Stimulated activated naive CD8-positive, alpha-beta T cell treated with anti-CD3 and anti-CD28 coated beads, Interleukin-15, Interleukin-2, amounts not matched to agents 100 ng/mL and 50 ng/mL, for 24 hours (primary cell): ENCODE results near the gene COX18.

Source experiments
- H3K27ac Mint-ChIP-seq: one replicate; pipeline ENCODE4 v1.8.0; 2021; ENCODE audit warnings: mild to moderate bottlenecking, mixed read lengths
- H3K27me3 Mint-ChIP-seq: one replicate; pipeline ENCODE4 v1.8.0; 2021; ENCODE audit warnings: mixed read lengths
- H3K36me3 Mint-ChIP-seq: one replicate; pipeline ENCODE4 v1.8.0; 2021; ENCODE audit warnings: low read depth, mixed read lengths
- H3K4me1 Mint-ChIP-seq: one replicate; pipeline ENCODE4 v1.8.0; 2021; ENCODE audit warnings: low read depth, mixed read lengths
- H3K4me3 Mint-ChIP-seq: one replicate; pipeline ENCODE4 v1.8.0; 2021; ENCODE audit warnings: mild to moderate bottlenecking, mixed read lengths
- H3K9me3 Mint-ChIP-seq: one replicate; pipeline ENCODE4 v1.8.0; 2021; ENCODE audit warnings: mixed read lengths

Gene COX18

DNA sequence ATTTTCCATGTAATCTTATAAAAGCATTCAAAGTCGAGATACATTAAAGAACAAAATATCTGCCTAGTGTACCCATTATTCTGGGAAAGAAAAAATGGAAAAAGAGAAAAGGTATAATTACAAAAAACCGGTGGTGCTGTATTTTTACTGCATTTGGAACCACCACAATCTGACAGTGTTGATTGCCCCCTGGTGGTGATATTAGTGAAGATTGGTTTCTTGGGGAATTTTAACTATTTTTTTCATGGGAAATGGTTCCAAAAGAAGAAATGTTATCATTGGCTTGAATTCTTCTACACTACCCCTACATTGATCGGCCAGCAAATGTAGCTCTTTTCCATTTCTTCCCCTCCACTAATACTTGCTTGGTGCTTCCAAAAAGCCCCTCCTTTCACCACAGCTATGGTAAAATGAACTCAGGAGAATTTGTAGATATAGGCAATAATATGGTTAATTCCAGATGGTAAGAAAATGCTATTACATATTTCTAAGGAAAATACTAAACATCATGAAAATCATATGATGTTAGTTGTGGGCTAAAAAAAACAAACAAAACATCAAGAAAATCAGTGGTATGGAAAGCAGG, 50.0 kb downstream of the COX18 start:
- Mint-ChIP-seq H3K27me3 (peaks cover 12% of the 10 kb centered on the region), H3K4me3 (no peak overlapping the region)

DNA sequence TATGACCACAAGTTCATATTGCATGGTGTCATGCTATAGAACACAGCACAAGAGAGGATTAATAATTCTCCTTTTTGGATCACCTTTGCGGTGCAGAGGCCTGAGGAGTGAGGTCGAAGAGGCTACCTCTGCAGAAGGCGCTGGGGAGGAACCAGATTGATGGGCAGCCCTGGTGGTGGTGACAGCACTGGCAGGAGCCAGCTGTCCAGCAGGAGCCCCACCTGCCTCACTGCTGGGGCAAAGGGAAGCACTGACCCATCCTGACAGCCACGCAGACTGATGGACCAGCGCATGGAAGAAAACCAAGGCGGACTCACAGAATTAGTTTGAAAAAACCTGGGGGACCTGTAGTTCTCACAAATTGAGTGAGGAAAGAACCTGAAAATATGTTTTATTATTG, 50.9 kb downstream of the COX18 start:
- Mint-ChIP-seq H3K27ac (no peak overlapping the region), H3K36me3 (no peaks in the 10 kb centered on the region), H3K27me3 (peaks cover 11% of the 10 kb centered on the region), H3K4me3 (no peak overlapping the region), H3K4me1 (no peaks in the 10 kb centered on the region), H3K9me3 (no peaks in the 10 kb centered on the region)

More for the DNA sequence above, 50.0 kb downstream of the COX18 start:
- H3K4me1 Mint-ChIP-seq, result peaks cover 2% of the 10 kb centered on the region
- H3K27ac Mint-ChIP-seq, result no peak overlapping the region
- H3K36me3 Mint-ChIP-seq, result no peaks in the 10 kb centered on the region
- no peaks in the 10 kb centered on the region for H3K9me3 Mint-ChIP-seq

DNA sequence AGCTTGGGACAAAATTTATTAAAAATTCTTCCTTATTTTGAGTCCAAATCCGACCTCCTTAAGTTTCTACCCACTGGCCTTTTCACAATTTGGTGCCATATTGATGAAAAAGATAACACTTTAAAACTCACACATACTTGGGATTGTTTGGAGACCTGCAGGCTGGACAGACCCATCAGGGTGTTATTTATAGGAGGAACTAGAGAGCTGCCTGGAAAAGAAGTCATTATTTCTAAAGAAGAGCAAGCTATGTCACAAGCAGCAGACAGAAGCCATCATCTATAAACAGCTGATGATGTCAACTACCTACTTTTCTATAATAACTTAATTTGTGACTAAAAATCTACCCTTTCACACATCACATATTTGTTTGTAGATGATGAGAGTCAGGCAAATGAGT, 56.2 kb downstream of the COX18 start:
- H3K27me3 Mint-ChIP-seq, result peaks cover 18% of the 10 kb centered on the region
- H3K4me3 Mint-ChIP-seq, result no peak overlapping the region
- H3K4me1 Mint-ChIP-seq, result no peaks in the 10 kb centered on the region
- H3K27ac Mint-ChIP-seq, result no peak overlapping the region
- no peaks in the 10 kb centered on the region for H3K36me3 Mint-ChIP-seq
- H3K9me3 Mint-ChIP-seq, result peaks cover 4% of the 10 kb centered on the region

DNA sequence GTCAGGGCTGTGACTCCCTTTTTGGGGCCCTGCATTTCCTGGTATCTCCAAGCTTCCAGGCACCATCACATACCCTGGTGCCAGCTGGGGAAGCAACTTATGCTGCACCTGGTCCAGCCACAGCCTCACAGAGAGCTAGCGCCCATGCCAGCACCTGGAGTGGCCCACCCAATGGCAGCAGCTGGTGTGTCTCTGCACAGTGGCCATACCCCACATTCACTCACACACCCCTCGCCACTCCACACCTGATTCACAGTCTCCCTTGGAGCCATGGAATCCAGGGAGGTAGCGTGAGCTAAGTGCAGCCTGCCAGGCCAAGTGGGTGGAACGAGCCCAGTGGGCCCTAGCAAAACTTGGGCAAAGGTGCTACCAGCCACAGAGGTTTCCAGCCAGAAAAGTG, 56.8 kb downstream of the COX18 start:
- H3K36me3 Mint-ChIP-seq, result no peaks in the 10 kb centered on the region
- no peaks in the 10 kb centered on the region for H3K4me1 Mint-ChIP-seq
- no peak overlapping the region for H3K4me3 Mint-ChIP-seq
- H3K9me3 Mint-ChIP-seq, result peaks cover 4% of the 10 kb centered on the region
- H3K27ac Mint-ChIP-seq, result no peak overlapping the region
- peaks cover 21% of the 10 kb centered on the region for H3K27me3 Mint-ChIP-seq

DNA sequence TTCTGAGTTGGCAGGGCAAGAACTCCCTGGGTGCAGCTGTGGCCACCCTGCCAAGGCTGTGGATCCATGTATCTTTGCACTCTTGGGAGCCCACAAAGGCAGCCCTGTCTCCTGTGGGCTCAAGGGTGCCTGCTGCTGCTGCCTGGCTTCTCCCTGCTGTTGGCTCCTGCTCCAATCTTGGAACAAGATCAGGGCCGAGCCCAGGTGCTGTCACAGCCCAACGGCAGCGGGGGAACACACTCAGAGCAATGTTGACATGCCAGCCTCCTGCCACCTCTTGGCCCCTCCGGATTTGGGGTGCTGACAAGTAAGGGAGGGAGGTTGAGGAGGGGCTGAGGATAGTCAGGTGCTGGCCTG, 57.9 kb downstream of the COX18 start:
- peaks cover 4% of the 10 kb centered on the region for H3K9me3 Mint-ChIP-seq
- no peaks in the 10 kb centered on the region for H3K36me3 Mint-ChIP-seq
- peaks cover 21% of the 10 kb centered on the region for H3K27me3 Mint-ChIP-seq

DNA sequence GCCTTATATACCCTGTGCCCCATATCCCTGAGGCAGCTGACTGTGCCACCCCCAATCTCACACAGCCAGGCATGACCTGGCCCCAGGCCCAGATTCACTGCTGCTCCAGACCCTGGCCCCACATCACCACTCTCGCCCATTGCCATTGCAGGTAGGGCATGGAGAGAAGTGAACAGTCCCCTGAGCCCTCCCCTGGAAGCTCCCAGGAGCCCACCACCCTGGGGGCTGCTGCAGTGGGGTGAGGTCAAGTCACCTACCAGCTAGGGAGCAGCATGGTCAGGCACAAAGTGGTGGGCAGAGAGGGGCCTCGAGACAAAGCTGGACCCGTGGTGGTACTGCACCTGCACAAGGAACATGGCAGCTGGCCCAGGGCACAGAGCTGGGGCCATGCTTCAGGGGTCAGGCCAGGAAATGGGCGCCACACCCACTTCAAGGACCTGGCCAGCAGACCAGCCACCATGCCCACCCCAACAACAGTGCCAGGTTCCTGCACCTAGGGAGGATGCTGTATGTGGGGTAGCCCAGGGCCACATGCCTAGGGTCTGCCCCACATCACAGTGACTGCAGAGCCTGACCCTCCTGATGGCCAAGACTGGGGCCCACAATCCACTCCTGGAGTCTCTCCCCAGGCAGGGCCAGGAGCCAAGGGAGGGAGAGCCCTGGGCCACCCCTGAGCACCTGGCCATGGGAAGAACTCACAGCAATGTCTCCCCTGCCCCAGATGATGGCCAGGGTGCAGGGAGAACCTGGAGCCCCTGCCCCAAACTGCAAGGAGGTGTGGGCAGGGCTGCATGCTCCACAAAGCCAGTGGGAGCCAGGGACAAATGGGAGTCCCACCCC, 58.5 kb downstream of the COX18 start:
- Mint-ChIP-seq H3K4me3 (no peak overlapping the region), H3K27me3 (peaks cover 25% of the 10 kb centered on the region), H3K4me1 (no peaks in the 10 kb centered on the region), H3K27ac (no peak overlapping the region), H3K36me3 (no peaks in the 10 kb centered on the region), H3K9me3 (peaks cover 4% of the 10 kb centered on the region)

More for the DNA sequence above, 57.9 kb downstream of the COX18 start:
- Mint-ChIP-seq H3K4me1 (no peaks in the 10 kb centered on the region), H3K27ac (no peak overlapping the region), H3K4me3 (no peak overlapping the region)

DNA sequence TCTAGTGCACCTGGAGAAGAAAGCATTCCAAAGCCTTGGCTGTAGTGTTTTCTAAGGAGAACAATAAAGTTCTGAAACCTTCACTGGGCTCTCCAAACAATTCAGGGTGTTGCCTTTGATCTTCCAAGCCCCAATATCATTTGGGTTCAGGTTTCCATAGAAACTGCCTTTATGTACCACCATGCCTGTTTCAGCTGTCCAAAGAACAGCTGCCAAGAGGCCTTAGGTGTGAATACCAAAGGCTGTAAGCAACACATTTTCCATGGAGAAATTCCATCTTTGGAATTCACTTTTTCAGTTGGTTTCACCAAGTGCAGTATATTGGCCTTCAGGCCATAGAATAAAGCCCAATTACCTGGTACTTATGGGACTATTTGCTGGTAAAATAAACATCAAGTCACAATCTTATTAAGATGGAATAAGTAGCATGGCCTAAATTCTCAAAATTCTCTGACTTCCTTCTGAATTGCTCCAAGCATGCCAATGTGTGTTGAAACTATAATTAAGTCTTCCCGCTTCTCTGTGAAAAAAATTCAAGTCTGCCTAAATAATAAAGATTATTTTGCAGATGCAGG, 61.9 kb downstream of the COX18 start:
- Mint-ChIP-seq H3K36me3 (no peaks in the 10 kb centered on the region), H3K9me3 (peaks cover 4% of the 10 kb centered on the region), H3K27me3 (peaks cover 43% of the 10 kb centered on the region), H3K27ac (no peak overlapping the region), H3K4me1 (no peaks in the 10 kb centered on the region), H3K4me3 (no peak overlapping the region)

DNA sequence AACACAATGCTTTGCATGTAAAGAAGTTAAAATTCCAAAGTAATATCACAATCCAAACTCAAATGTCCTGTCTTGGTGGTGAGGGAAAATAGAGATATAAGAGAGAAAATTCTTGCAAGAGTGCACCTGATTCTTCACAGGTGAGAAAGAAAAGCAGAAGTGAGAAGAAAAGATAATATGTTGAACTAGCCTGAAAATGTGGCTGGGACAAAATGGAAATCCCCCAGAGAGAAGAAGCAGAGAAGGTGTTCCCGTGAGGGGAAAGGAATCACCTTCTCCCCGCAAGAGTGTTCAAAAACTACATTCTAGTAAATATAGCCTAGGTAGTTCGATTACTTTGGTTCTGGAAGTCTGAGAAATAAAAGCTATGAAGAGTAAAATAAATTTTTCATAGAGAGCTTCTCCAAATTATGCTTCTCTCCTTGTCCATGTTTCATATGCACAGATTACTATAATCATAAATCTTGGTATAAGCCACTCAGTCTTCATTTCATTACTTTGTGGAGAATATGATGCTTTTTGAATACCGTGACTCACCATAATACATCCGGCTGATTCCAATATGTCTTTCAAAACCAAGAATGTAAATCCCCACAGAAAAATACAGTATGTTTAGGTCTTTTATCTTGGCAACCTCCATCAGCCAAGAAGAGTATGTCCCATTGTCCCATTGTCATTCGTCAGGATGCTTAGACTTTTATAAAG, 63.1 kb downstream of the COX18 start:
- Mint-ChIP-seq H3K4me3 (no peak overlapping the region), H3K27ac (no peak overlapping the region), H3K9me3 (peaks cover 4% of the 10 kb centered on the region), H3K36me3 (no peaks in the 10 kb centered on the region), H3K4me1 (no peaks in the 10 kb centered on the region), H3K27me3 (peaks cover 48% of the 10 kb centered on the region)

DNA sequence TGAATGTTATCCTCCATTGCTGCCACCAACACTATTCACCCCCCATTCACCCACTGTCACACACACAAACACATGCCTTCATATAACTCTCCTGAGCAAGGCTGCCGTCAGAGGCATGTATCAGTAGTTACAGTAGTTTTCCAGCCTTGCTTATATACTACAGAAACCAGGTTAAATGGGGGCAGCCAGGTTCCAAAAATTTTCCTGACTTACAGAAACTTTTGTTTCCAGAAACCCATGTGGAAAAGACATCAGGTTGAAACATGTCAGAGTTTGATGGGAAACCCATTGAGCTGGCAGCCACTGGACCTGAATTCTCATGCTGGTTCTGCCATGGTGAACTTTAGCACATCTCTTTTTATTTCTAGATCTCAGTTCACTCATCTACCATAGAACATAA, 64.0 kb downstream of the COX18 start:
- H3K27me3 Mint-ChIP-seq, result peaks cover 53% of the 10 kb centered on the region
- no peak overlapping the region for H3K27ac Mint-ChIP-seq
- H3K4me1 Mint-ChIP-seq, result no peaks in the 10 kb centered on the region

More for the DNA sequence above, 64.0 kb downstream of the COX18 start:
- Mint-ChIP-seq H3K9me3 (peaks cover 4% of the 10 kb centered on the region), H3K4me3 (no peak overlapping the region), H3K36me3 (no peaks in the 10 kb centered on the region)
